GM21515 (cell line): ENCODE results near the gene EMILIN3.

Source experiments
- ATAC-seq: cut with Tn5 transposase; IDR thresholded peaks from one replicate; pipeline ENCODE4 v1.9.1; 2021; ENCODE audit not compliant: unreplicated experiment

Gene EMILIN3

GRCh38 chr20:41348430-41349172 lies 18.0 kb downstream of the EMILIN3 start:
- no peak for ATAC-seq

DNA sequence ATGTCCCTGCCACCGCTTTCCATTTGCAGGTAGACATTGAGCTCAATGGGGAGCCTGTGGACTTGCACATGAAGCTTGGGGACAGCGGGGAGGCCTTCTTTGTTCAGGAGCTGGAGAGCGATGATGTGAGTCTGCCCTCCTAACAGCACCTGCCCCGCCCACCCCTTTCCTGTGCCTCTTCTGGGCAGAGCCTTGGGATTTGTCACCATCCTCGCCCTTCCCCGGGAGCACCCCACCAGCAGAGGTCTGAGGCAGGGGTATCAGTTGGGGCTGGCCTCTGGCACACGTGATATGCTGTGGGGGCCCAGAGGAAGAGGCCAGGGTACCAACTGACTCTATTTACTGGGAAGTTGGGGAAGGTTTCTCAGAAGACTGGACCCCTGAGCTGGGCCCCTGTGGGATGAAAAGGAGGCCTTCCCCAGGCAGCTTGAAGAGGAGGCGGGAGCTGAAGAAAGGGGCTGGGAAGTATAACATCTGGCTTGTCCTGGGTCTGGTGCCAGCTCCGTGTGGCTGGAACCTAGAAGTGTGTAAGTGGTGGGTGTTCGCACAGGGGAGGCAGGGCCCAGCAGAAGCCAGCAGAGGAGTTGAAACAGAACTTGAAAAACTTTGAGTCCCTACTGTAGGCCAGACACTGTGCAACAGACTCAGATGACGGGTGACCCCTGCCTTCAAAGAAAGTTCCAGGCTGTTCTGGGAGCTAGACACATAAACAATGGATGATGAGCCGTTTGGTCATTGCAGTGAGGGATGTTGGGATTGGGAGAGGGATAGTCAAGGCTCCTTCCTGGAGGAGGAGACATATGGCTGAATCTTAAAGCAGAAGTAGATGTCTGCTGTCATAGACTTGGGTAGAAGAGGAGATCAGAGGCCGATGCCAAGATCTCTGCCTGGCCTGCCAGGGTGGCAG lies 18.8 kb downstream of the EMILIN3 start:
- no peak for ATAC-seq

DNA sequence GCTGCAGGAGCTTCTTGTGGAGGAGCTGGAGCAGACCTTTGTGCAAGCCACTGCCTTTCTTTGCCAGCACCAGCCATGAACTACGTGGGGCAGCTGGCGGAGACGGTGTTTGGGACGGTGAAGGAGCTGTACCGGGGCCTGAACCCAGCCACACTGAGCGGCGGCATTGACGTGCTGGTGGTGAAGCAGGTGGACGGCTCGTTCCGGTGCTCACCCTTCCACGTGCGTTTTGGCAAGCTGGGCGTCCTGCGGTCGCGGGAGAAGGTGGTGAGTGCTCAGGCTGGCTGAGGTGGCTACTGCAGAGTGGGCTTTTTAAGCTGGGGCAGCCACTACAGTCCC lies 20.9 kb downstream of the EMILIN3 start:
- no peak for ATAC-seq

DNA sequence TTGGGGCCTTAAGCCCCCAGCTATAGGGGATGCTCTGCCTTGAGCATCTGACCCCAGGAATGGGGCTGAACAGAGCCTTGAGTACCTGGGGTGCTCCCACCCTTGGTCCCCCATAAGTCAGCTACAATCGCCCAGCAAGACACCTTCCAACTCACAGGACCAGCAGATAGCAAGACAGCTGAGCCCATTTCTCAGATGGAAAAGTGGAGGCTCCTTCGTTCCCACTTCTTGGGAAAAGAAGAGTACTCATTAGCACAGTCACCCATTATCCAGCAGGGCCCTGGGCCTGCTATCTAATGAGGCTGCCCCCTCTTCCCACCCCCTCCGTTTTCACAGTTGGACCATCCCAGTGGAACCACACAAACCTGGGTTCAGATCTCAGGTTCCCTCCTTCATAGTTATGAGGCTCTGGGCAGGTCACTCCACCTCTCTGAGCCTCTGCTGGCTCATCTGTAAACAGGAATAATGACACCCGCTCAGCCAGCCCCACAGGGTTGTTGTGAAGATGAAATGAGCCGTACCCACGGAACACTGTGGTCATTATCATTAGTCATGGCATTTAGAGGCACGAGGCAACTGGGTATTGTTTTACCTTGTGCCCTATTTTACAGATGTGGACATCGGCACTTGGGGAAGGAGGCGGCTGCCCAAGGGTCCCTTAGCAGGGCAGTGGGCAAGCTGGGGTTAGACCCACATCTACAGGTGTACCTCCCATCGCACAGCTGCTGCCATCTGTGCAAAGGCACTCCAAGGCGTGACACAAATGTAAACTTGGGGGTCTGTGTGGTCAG lies 21.5 kb downstream of the EMILIN3 start:
- no peak for ATAC-seq

- no peak for ATAC-seq
These were observed 22.1 kb downstream of the EMILIN3 start for GRCh38 chr20:41344477-41344876.

DNA sequence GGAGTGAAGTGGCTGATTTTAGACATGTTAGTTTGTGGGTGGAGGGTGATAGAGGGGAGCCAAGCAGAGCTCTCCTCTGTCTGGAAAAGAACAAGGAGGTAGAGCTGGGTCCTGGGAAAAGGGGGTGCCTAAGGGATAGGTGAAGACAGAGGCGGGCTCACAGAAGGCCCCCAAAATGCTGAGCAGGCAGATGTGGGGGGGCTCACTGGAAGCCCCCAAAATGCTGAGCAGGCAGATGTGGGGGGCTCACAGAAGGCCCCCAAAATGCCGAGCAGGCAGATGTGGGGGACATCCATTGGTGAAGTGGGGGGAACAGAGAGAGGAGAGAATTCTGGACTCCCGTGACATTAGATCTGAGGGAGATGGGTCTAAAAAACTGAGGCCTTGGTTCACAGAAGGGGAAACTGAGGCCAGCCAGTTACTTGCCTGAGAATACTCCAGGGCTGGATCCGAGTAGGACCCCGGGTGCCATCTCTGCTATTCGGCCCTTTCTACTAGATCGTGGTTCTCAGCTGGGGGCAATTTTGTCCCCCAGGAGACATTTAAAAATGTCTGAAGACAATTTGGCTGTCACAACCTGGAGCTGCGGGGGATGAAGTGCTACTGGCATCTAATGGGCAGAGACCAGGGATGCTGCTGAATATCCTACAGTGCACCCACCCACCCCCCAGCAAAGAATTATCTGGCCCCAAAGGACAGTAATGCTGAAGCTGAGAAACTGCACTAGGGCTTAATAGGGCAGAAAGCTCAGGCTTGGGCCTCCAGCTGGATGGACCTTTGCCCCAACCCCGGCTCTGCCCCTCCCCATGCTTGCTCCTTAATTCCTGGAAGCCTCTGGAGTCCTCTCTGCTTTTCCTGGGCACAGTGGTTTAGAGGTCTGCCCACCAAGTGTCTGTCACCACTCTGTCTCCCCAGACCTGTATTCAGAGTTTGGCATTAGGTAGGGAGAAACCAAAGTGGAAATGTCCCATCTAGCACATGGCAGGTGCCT lies 23.8 kb downstream of the EMILIN3 start:
- ATAC-seq, result no peak

DNA sequence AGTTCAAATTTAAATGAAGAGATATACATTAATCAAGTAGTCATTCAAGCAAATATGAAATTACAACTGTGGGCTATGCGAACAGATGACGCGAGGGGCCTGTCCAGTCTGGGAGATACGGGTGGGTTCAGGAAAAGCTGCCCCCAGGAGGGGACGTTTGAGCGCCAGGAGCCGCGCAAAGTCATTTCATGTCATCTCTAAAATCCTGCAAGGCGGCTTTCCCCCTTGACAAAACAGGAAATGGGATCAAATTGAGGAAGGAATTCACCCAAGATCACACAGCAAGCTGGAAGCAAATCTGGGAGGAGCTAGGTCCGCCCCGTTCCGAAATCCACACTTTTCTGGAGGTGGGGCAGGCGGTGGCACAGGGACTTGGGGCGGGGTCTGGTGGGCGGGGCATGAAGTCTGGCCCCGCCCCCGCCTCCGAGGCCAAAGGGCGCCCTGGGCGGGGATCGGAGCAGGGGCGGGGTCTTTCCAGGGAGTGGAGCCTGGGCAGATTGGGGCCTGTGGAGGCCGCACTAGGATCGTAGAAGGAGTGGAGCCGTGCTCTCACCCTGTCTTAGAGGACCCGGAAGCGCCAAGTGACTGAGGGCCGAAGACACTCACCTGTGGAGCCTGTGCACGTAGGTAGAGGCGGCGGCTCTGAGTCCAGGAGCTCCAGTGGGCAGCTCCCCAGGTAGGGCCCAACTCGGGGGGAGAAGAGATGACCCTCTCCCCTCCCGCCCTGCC lies 26.1 kb downstream of the EMILIN3 start, which contains the start of gene LPIN3:
LPIN3 (plus strand) TSS at position 495 of the 729 bp plus-strand sequence. CDS start 4,983 bp downstream, outside the sequence.
- ATAC-seq, result peak; percentile 22

GRCh38 chr20:41339957-41340326 lies 26.7 kb downstream of the EMILIN3 start:
- peak; percentile 72 for ATAC-seq

GRCh38 chr20:41336711-41337492 lies 29.7 kb downstream of the EMILIN3 start:
- ATAC-seq, result no peak

GRCh38 chr20:41335591-41335990 lies 31.0 kb downstream of the EMILIN3 start:
- no peak for ATAC-seq

GRCh38 chr20:41334443-41335421 lies 31.9 kb downstream of the EMILIN3 start:
- ATAC-seq, result no peak

DNA sequence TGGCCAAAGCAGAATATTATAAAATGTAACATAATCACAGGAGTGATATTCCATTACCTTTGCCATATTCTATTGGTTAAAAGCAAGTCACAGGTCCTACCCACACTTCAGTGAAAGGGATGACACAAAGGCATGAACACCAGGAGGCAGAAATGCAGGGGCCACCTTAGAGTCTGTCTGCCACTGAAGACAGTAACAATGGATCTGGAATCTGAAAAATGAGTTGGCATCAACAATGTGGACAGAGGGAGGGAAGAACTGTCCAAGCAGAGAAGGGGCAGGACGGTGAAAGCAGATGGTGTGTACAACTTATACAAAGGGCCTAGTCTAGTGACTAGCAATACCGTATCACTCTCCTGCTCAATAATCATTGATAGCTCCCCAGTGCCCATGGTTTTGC lies 32.6 kb downstream of the EMILIN3 start:
- no peak for ATAC-seq

DNA sequence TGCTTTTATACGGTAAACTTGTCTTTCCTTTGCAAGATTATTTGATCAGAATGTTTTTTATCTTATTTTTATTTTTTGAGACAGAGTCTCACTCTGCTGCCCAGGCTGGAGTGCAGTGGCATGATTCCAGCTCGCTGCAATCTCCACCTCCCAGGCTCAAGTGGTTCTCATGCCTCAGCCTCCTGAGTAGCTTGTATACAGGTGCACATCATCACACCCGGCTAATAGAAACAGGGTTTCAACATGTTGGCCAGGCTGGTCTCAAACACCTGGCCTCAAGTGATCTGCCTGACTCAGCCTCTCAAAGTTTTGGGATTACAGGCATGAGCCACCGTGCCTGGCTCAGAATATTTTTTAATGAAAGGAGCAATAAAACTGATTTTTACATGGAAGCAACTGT lies 34.9 kb downstream of the EMILIN3 start:
- no peak for ATAC-seq

GRCh38 chr20:41330941-41331340 lies 35.7 kb downstream of the EMILIN3 start:
- no peak for ATAC-seq

- ATAC-seq, result no peak
These were observed 36.3 kb downstream of the EMILIN3 start for GRCh38 chr20:41330343-41330720.

DNA sequence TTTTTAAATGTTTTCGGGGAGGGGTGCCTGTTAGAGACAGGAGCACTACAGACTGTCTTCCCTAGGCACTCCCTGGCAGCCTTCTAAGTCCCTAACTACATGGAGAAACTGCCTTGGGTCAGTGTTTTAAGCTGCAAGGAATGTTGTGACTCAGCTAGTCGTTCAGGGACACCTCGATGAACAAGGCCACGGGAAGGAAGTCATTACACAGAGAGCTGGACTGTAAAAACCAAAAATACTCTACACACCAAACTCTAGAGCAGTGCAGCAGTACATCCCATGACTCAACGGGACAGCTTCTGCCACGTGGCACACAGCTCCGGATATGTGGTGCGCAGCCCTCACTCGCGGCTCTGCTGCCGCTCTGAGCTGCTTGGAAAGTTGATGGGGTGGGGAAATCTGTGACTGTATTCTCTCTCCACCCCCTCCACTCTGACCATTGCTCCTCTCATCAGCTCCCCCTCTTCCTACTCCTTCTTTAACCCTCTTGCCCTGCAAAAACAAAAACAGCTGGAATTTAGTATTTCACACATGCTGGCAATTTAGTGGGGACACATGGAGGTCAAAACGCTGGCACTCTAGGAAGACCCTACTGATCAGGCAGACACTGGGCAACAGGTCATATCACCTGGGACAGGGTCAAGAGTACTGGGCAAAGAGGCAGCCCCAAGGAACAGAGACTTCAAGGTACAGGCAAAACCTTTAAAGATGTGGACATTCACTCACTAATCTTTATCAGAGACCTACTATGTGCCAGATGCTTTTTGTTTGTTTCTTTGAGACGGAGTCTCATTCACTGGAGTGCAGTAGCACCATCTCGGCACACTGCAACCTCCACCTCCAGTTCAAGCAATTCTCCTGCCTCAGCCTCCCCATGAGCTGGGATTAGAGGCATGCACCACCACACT lies 36.9 kb downstream of the EMILIN3 start:
- ATAC-seq, result no peak

DNA sequence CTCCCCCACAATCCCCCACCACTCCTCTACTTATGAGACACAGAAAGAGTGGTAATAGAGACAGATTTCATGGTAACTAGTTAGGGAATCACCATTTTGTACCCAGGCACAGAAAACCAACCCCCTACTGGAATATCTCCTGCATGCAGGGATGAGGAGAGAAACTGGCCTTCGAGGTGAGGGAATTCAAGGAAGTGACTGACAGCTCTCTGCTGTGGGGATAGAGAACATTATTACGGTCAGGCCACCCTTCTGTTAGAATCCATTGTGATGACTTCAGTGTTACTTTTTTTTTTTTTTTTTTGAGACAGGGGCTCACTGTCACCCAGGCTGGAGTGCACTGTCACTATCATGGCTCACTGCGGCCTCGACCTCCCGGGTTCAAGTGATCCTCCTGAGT lies 39.4 kb downstream of the EMILIN3 start:
- no peak for ATAC-seq
